ENCODE data around the gene PPM1A. TPM values are rescaled to one million over a fixed set of nuclear protein-coding genes. Genes with fewer than 3 reads are reported as not detected.

PPM1A gene
- total and polyA plus RNA-seq, 7 donors, result 54.0 to 174 (median 129) TPM

GRCh38 chr14:60274448-60274847 lies 25.4 kb downstream of the PPM1A start:
- no peaks in the 10 kb centered on the region for H3K9me3 ChIP-seq
- peaks cover 83% of the 10 kb centered on the region for H3K4me1 ChIP-seq
- no peak for ATAC-seq
- TF ChIP-seq CTCF (IDR thresholded peaks at IDR 0.05), result no peak
- H3K4me3 ChIP-seq, result no peak overlapping the region
- no peaks in the 10 kb centered on the region for H3K27me3 ChIP-seq (ENCODE audit: insufficient read depth in 3 of 3, low read length in 2 of 3)
- DNase-seq, result no peak
- H3K36me3 ChIP-seq (ENCODE audit: insufficient read depth in 1 of 2, low read depth in 1 of 2), result no peaks in the 10 kb centered on the region
- intact Hi-C loops (cut with DNase I), result no loop called here
- H3K27ac ChIP-seq, result no peak overlapping the region

GRCh38 chr14:60275932-60276331 lies 26.9 kb downstream of the PPM1A start:
- intact Hi-C loops (cut with DNase I), result no loop called here
- TF ChIP-seq CTCF (IDR thresholded peaks at IDR 0.05), result no peak
- Histone ChIP-seq H3K9me3 (no peaks in the 10 kb centered on the region), H3K4me3 (no peak overlapping the region), H3K27me3 (ENCODE audit: insufficient read depth in 3 of 3, low read length in 2 of 3) (no peaks in the 10 kb centered on the region), H3K27ac (no peak overlapping the region), H3K36me3 (ENCODE audit: insufficient read depth in 1 of 2, low read depth in 1 of 2) (no peaks in the 10 kb centered on the region), H3K4me1 (peaks cover 86% of the 10 kb centered on the region)
- ATAC-seq (no peak), DNase-seq (no peak)
- WGBS, 3 donors, result 45 to 47% (median 45%) methylated on average over 4 of the region's 4 CpGs

- H3K4me1 ChIP-seq, result peaks cover 82% of the 10 kb centered on the region
These were observed 27.3 kb downstream of the PPM1A start for GRCh38 chr14:60276347-60276746.

GRCh38 chr14:60277605-60278190 lies 28.7 kb downstream of the PPM1A start:
- H3K9me3 ChIP-seq, result no peaks in the 10 kb centered on the region
- intact Hi-C loops (cut with DNase I), result no loop called here
- DNase-seq, result no peak
- H3K4me3 ChIP-seq, result no peak overlapping the region
- no peak for ATAC-seq
- H3K27ac ChIP-seq, result no peak overlapping the region
- H3K4me1 ChIP-seq, result peaks cover 77% of the 10 kb centered on the region
- TF ChIP-seq CTCF (IDR thresholded peaks at IDR 0.05), result no peak
- H3K36me3 ChIP-seq (ENCODE audit: insufficient read depth in 1 of 2, low read depth in 1 of 2), result peaks cover 0 to 2% of the 10 kb centered on the region in 2 donors
- no peaks in the 10 kb centered on the region for H3K27me3 ChIP-seq (ENCODE audit: insufficient read depth in 3 of 3, low read length in 2 of 3)
- 62 to 77% (median 63%) methylated on average over 2 of the region's 2 CpGs for WGBS, 3 donors

More at GRCh38 chr14:60276347-60276746, 27.3 kb downstream of the PPM1A start:
- ATAC-seq (no peak), DNase-seq (no peak)
- no peaks in the 10 kb centered on the region for H3K9me3 ChIP-seq
- no peaks in the 10 kb centered on the region for H3K36me3 ChIP-seq (ENCODE audit: insufficient read depth in 1 of 2, low read depth in 1 of 2)
- intact Hi-C loops (cut with DNase I), result no loop called here
- WGBS, 3 donors, result 77 to 95% (median 85%) methylated on average over 2 of the region's 2 CpGs
- H3K27me3 ChIP-seq (ENCODE audit: insufficient read depth in 3 of 3, low read length in 2 of 3), result no peaks in the 10 kb centered on the region
- H3K27ac ChIP-seq, result no peak overlapping the region
- H3K4me3 ChIP-seq, result no peak overlapping the region
- TF ChIP-seq CTCF (IDR thresholded peaks at IDR 0.05), result no peak

GRCh38 chr14:60278350-60278749 lies 29.3 kb downstream of the PPM1A start:
- no peak overlapping the region for H3K4me3 ChIP-seq
- WGBS, 3 donors, result 43 to 66% (median 52%) methylated on average over 2 of the region's 2 CpGs
- H3K27me3 ChIP-seq (ENCODE audit: insufficient read depth in 3 of 3, low read length in 2 of 3), result no peaks in the 10 kb centered on the region
- no peak for TF ChIP-seq CTCF (IDR thresholded peaks at IDR 0.05)
- no peaks in the 10 kb centered on the region for H3K9me3 ChIP-seq
- DNase-seq, result no peak
- peaks cover 71% of the 10 kb centered on the region for H3K4me1 ChIP-seq
- peaks cover 3 to 8% of the 10 kb centered on the region in 2 donors for H3K36me3 ChIP-seq (ENCODE audit: insufficient read depth in 1 of 2, low read depth in 1 of 2)
- no peak for ATAC-seq
- intact Hi-C loops (cut with DNase I), result no loop called here
- H3K27ac ChIP-seq, result no peak overlapping the region

All from psoas muscle (tissue), 8 donors.